ENCODE results near the gene ORM2.
A peak's percentile ranks its signal among the peaks of the same experiment; 100 is the strongest.

DNA sequence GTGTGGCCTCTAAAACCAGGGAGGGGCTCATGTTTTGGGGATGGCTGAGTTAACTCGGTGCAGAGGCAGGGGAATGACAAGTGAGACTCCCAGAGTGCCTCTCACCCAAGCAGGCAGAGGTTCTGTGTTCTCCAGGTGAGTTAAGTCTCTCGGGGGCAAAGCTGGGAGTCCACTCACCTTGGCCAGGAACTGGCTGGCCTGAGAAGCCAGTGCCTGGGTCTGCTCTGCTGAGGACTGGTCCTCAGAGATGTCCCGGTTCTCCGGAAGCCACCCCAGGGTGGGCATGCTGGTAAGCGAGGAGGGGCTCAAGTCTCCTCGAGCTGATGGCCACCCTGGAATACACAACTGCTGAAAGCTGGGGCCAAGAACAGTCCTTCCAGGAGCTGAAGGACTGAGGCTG is 37.7 kb downstream of the ORM2 start:
- TF ChIP-seq, protein P1, sequence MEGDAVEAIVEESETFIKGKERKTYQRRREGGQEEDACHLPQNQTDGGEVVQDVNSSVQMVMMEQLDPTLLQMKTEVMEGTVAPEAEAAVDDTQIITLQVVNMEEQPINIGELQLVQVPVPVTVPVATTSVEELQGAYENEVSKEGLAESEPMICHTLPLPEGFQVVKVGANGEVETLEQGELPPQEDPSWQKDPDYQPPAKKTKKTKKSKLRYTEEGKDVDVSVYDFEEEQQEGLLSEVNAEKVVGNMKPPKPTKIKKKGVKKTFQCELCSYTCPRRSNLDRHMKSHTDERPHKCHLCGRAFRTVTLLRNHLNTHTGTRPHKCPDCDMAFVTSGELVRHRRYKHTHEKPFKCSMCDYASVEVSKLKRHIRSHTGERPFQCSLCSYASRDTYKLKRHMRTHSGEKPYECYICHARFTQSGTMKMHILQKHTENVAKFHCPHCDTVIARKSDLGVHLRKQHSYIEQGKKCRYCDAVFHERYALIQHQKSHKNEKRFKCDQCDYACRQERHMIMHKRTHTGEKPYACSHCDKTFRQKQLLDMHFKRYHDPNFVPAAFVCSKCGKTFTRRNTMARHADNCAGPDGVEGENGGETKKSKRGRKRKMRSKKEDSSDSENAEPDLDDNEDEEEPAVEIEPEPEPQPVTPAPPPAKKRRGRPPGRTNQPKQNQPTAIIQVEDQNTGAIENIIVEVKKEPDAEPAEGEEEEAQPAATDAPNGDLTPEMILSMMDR (IDR thresholded peaks at IDR 0.05 in 8 of 11, conservative IDR thresholded peaks at IDR 0.05 in 3 of 11), result no peak
- no peak for TF ChIP-seq POLR2A (IDR thresholded peaks at IDR 0.05)
- peak in 2 of 3 donors; percentile 25 to 58 for TF ChIP-seq POLR2AphosphoS5 (IDR thresholded peaks at IDR 0.05)
